ENCODE data around the gene SLC22A14. TPM values are rescaled to one million over a fixed set of nuclear protein-coding genes. Genes with fewer than 3 reads are reported as not detected.

The SLC22A14 gene
- total RNA-seq, 1 donor from 2014 or later, result 0.72 TPM

- Mint-ChIP-seq H3K27me3 (no peaks in the 10 kb centered on the region), H3K4me1 (ENCODE audit: low read depth) (peaks cover 7% of the 10 kb centered on the region), H3K4me3 (ENCODE audit: low read depth) (no peak overlapping the region), H3K9me3 (ENCODE audit: low read depth) (no peaks in the 10 kb centered on the region), H3K36me3 (ENCODE audit: insufficient read depth) (peaks cover 2% of the 10 kb centered on the region), H3K27ac (no peak overlapping the region)
- TF ChIP-seq CTCF (IDR thresholded peaks at IDR 0.05; ENCODE audit: unreplicated experiment), result no peak
- no peak for DNase-seq (ENCODE audit: low spot score, unreplicated experiment)
These were observed 13.6 kb upstream of the SLC22A14 start for GRCh38 chr3:38268522-38268921.

GRCh38 chr3:38270606-38271005 is 11.5 kb upstream of the SLC22A14 start:
- Mint-ChIP-seq H3K27me3 (no peaks in the 10 kb centered on the region), H3K27ac (no peak overlapping the region), H3K4me1 (ENCODE audit: low read depth) (peaks cover 5% of the 10 kb centered on the region), H3K9me3 (ENCODE audit: low read depth) (no peaks in the 10 kb centered on the region), H3K36me3 (ENCODE audit: insufficient read depth) (peaks cover 2% of the 10 kb centered on the region), H3K4me3 (ENCODE audit: low read depth) (no peak overlapping the region)
- TF ChIP-seq CTCF (IDR thresholded peaks at IDR 0.05; ENCODE audit: unreplicated experiment), result no peak
- no peak for DNase-seq (ENCODE audit: low spot score, unreplicated experiment)

GRCh38 chr3:38271553-38271952 is 10.5 kb upstream of the SLC22A14 start:
- DNase-seq (ENCODE audit: low spot score, unreplicated experiment), result no peak
- Mint-ChIP-seq H3K4me3 (ENCODE audit: low read depth) (no peak overlapping the region), H3K9me3 (ENCODE audit: low read depth) (no peaks in the 10 kb centered on the region), H3K27me3 (no peaks in the 10 kb centered on the region), H3K27ac (no peak overlapping the region), H3K36me3 (ENCODE audit: insufficient read depth) (peaks cover 2% of the 10 kb centered on the region), H3K4me1 (ENCODE audit: low read depth) (peaks cover under 1% of the 10 kb centered on the region)
- no peak for TF ChIP-seq CTCF (IDR thresholded peaks at IDR 0.05; ENCODE audit: unreplicated experiment)

GRCh38 chr3:38274864-38275649 is 7.0 kb upstream of the SLC22A14 start:
- H3K9me3 Mint-ChIP-seq (ENCODE audit: low read depth), result no peaks in the 10 kb centered on the region
- no peak for DNase-seq (ENCODE audit: low spot score, unreplicated experiment)
- no peak overlapping the region for H3K27ac Mint-ChIP-seq
- no peak for TF ChIP-seq CTCF (IDR thresholded peaks at IDR 0.05; ENCODE audit: unreplicated experiment)
- H3K4me1 Mint-ChIP-seq (ENCODE audit: low read depth), result no peaks in the 10 kb centered on the region
- no peak overlapping the region for H3K4me3 Mint-ChIP-seq (ENCODE audit: low read depth)
- peaks cover 5% of the 10 kb centered on the region for H3K36me3 Mint-ChIP-seq (ENCODE audit: insufficient read depth)
- no peaks in the 10 kb centered on the region for H3K27me3 Mint-ChIP-seq

- H3K9me3 Mint-ChIP-seq (ENCODE audit: low read depth), result no peaks in the 10 kb centered on the region
- DNase-seq (ENCODE audit: low spot score, unreplicated experiment), result no peak
- H3K36me3 Mint-ChIP-seq (ENCODE audit: insufficient read depth), result peaks cover 5% of the 10 kb centered on the region
- no peak overlapping the region for H3K27ac Mint-ChIP-seq
- H3K4me1 Mint-ChIP-seq (ENCODE audit: low read depth), result no peaks in the 10 kb centered on the region
- no peaks in the 10 kb centered on the region for H3K27me3 Mint-ChIP-seq
- no peak overlapping the region for H3K4me3 Mint-ChIP-seq (ENCODE audit: low read depth)
- no peak for TF ChIP-seq CTCF (IDR thresholded peaks at IDR 0.05; ENCODE audit: unreplicated experiment)
These were observed 6.4 kb upstream of the SLC22A14 start for GRCh38 chr3:38275658-38276057.

Measured in progenitor cell of endocrine pancreas (in vitro differentiated cells).